Nucleus accumbens (tissue), 56 donors: ENCODE results near the gene PCDHB11.
"Not testable (repeated sequence)": the region's sequence is repeated elsewhere in the genome, so short reads cannot be mapped to it uniquely, and the experiment has no call there.

Experiments
- DNase-seq, 56 donors: peaks; one replicate each; lab custom pipeline; 2025; lab: John Stamatoyannopoulos, UW

PCDHB11 gene

DNA sequence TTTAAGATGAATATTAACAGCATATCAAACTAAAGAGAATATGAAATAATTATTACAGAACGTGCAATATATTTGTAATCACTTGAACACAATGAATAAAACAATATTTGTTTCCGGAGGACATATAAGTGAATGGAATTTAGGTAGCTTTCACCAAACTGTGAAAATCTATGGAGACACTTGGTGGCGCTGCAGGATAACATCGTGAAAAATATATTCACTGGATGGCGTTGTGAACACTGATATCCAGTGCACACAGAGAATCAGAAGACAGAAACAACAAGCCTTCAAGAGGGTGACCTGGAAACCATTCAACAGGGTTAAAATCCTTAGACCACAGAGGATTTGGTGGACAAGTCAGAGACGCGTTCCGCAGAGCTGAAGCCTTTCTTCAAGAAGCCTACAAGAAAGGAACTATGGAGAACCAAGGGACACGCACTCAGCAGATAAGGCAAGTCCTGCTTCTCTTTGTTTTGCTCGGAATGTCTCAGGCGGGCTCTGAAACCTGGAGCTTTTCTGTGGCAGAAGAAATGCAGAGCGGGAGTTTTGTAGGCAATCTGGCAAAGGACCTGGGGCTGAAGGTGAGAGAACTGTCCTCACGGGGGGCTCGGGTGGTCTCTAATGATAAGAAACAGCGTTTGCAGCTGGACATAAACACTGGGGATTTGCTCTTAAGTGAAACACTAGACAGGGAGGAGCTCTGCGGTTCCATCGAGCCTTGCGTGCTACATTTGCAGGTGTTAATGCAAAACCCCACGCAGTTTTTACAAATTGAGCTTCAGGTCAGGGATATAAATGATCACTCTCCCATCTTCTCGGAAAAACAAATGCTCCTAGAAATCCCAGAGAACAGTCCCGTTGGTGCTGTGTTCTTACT lies at the start of gene PCDHB11:
PCDHB11 (plus strand) TSS at position 269 of the 877 bp plus-strand sequence; CDS start at position 417, 148 bp downstream.
- no peak for DNase-seq

DNA sequence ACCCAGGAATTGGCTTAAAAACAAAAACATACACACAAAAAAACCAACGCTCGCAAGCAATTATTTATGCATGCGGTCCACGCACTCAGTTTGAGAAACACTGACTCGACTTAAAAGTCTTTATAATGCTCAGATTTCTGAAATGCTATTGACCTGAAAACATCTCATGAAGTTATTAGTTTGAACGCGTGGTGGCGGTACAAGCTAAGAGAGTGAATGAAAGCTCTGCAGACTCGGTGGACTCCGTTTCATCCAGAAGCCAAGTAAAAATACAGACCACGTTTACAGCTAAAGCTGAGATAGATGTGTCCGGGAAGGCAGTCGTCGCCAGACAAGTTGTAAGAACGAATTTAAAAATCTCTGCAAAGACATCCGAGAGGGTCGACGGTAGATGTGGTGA lies 49.6 kb upstream of the PCDHB11 start, which contains the start of gene PCDHB6:
PCDHB6 (plus strand) TSS at position 246 of the 400 bp plus-strand sequence. CDS start 201 bp downstream, outside the sequence.
- peak in 2 of 56 donors; percentile 3 to 8 for DNase-seq

DNA sequence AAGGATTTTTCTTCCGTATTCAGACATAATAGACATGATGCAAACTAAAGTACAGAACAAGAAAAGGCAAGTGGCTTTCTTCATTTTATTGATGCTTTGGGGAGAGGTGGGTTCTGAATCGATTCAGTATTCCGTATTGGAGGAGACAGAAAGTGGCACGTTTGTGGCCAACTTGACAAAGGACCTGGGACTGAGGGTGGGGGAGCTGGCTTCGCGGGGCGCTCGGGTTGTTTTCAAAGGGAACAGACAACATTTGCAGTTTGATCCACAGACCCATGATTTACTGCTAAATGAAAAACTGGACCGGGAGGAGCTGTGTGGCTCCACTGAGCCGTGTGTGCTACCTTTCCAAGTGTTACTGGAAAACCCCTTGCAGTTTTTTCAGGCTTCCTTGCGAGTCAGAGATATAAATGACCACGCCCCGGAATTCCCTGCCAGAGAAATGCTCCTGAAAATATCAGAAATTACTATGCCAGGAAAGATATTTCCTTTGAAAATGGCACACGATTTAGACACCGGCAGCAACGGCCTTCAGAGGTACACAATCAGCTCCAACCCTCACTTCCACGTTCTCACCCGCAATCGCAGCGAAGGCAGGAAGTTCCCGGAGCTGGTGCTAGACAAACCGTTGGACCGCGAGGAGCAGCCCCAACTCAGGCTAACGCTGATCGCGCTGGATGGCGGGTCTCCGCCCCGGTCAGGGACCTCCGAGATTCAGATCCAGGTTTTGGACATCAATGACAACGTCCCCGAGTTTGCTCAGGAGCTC lies 49.0 kb upstream of the PCDHB11 start:
- DNase-seq, result no peak

DNA sequence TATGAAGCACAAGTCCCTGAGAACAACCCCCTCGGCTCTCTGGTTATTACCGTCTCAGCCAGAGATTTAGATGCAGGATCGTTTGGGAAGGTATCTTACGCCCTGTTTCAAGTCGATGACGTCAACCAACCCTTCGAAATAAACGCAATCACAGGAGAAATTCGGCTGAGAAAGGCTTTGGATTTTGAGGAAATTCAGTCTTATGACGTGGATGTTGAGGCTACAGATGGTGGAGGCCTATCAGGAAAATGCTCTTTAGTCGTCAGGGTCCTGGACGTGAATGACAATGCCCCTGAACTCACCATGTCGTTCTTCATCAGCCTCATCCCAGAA lies 48.5 kb upstream of the PCDHB11 start:
- DNase-seq, result no peak

DNA sequence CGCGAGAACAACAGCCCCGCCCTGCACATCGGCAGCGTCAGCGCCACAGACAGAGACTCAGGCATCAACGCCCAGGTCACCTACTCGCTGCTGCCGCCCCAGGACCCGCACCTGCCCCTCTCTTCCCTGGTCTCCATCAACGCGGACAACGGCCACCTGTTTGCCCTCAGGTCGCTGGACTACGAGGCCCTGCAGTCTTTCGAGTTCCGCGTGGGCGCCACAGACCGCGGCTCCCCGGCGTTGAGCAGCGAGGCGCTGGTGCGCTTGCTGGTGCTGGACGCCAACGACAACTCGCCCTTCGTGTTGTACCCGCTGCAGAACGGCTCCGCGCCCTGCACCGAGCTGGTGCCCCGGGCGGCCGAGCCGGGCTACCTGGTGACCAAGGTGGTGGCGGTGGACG lies 47.8 kb upstream of the PCDHB11 start:
- not testable (repeated sequence) for DNase-seq

DNA sequence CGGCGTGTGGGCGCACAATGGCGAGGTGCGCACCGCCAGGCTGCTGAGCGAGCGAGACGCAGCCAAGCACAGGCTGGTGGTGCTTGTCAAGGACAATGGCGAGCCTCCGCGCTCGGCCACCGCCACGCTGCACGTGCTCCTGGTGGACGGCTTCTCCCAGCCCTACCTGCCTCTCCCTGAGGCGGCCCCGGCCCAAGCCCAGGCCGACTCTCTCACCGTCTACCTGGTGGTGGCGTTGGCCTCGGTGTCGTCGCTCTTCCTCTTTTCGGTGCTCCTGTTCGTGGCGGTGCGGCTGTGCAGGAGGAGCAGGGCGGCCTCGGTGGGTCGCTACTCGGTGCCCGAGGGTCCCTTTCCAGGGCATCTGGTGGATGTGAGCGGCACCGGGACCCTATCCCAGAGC lies 47.3 kb upstream of the PCDHB11 start:
- DNase-seq, result not testable (repeated sequence)

DNA sequence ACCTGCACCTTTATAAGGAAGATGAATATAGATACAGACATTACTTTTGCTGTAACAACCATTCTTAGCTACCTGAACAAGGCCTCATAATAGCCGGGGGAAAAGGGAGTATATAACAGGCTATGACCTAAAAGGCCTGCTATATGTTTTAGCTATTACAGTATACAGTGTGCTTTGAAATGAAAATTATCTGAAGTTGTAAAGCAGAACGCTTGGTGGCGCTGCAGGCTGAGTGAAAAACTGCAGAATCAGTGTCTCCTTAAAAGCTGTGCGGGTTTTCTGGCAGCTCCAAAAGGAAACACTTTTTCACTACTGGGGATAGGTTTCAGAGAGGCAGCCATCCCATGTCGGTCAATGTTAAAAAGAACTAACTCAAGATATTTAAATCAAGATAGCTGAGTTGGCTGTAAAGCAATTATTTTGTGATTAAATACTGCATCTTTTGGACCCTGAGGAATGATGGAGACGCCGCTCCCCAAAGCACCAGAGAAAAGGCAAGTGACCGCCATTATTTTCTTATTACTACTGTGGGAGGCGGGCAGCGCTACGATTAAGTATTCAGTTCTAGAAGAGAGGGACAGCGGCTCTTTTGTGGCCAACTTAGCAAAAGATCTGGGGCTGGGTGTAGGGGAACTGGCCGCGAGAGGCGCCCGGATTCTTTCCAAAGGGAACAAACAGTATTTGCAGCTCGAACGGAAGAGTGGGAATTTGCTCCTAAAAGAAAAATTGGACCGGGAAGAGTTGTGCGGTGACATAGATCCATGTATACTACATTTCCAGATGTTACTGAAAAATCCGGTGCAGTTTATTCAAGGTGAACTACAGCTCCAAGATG lies 43.7 kb upstream of the PCDHB11 start:
- no peak for DNase-seq

DNA sequence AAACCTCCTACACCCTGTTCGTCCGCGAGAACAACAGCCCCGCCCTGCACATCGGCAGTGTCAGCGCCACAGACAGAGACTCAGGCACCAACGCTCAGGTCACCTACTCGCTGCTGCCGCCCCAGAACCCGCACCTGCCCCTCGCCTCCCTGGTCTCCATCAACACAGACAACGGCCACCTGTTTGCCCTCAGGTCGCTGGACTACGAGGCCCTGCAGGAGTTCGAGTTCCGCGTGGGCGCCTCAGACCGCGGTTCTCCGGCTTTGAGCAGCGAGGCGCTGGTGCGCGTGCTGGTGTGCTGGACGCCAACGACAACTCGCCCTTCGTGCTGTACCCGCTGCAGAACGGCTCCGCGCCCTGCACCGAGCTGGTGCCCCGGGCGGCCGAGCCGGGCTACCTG lies 42.1 kb upstream of the PCDHB11 start:
- DNase-seq, result not testable (repeated sequence)

DNA sequence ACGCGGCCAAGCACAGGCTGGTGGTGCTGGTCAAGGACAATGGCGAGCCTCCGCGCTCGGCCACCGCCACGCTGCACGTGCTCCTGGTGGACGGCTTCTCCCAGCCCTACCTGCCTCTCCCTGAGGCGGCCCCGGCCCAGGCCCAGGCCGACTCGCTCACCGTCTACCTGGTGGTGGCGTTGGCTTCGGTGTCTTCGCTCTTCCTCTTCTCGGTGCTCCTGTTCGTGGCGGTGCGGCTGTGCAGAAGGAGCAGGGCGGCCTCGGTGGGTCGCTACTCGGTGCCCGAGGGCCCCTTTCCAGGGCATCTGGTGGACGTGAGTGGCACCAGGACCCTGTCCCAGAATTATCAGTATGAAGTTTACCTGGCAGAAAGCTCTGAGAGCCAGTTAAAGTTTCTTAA lies 41.5 kb upstream of the PCDHB11 start:
- not testable (repeated sequence) for DNase-seq

DNA sequence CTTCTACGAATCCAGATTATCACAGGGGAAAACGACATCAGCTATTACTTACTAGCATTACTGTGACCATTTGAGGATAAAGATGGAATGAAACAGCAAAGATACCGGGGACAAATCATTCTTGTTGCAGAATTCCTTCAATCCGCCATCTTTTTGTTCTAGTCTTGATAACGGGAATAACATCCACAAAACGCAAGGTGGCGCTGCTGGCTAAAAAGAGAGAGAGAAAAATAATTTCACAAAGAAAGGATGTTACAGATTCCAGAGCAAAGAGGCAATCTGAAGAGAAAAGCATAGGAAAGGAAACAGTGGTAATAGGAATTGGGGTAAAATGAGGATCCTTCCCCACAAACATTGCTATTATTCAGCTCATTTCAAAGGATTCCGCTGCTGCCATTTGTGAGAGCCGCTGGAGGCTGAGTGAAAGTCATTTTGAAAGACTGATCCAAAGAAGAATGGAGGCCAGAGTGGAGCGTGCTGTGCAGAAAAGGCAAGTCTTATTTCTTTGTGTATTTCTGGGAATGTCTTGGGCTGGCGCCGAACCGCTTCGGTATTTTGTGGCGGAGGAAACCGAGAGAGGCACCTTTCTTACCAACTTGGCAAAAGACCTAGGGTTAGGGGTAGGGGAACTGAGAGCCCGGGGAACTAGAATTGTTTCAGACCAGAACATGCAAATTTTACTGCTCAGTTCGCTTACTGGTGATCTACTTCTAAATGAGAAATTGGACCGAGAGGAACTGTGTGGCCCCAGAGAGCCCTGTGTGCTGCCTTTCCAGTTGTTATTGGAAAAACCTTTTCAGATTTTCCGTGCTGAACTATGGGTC lies 26.8 kb upstream of the PCDHB11 start, which contains the start of gene PCDHB7:
PCDHB7 (plus strand) TSS at position 264 of the 824 bp plus-strand sequence; CDS start at position 456, 192 bp downstream.
- DNase-seq, result peak in 9 of 56 donors; percentile 4 to 33 (median 17)

DNA sequence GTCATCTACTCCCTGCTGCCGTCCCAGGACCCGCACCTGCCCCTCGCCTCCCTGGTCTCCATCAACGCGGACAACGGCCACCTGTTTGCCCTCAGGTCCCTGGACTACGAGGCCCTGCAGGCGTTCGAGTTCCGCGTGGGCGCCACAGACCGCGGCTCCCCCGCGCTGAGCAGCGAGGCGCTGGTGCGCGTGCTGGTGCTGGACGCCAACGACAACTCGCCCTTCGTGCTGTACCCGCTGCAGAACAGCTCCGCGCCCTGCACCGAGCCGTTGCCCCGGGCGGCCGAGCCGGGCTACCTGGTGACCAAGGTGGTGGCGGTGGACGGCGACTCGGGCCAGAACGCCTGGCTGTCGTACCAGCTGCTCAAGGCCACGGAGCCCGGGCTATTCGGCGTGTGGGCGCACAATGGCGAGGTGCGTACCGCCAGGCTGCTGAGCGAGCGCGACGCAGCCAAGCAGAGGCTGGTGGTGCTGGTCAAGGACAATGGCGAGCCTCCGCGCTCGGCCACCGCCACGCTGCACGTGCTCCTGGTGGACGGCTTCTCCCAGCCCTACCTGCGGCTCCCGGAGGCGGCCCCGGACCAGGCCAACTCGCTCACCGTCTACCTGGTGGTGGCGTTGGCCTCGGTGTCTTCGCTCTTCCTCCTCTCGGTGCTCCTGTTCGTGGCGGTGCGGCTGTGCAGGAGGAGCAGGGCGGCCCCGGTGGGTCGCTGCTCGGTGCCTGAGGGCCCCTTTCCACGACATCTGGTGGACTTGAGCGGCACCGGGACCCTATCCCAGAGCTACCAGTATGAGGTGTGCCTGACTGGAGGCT lies 24.9 kb upstream of the PCDHB11 start:
- DNase-seq, result not testable (repeated sequence)

DNA sequence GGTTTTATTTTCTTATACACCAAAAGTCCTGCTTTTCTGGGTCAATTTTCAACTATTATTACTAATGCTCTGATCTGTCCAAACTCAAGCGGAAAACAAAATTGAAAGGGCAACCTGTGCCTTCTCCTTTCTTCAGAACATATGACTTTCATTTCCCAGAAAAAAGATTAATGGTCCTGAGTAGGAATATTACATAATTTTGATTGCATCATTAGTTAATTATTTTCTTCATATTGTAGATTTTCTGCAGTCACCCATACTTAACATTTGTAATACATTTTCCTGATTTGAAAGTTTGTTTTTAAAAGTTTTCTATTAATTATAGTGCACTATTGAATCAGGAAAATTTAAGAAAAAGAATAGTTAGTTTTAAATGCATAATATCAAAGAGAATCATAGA lies 23.5 kb upstream of the PCDHB11 start:
- DNase-seq, result no peak

DNA sequence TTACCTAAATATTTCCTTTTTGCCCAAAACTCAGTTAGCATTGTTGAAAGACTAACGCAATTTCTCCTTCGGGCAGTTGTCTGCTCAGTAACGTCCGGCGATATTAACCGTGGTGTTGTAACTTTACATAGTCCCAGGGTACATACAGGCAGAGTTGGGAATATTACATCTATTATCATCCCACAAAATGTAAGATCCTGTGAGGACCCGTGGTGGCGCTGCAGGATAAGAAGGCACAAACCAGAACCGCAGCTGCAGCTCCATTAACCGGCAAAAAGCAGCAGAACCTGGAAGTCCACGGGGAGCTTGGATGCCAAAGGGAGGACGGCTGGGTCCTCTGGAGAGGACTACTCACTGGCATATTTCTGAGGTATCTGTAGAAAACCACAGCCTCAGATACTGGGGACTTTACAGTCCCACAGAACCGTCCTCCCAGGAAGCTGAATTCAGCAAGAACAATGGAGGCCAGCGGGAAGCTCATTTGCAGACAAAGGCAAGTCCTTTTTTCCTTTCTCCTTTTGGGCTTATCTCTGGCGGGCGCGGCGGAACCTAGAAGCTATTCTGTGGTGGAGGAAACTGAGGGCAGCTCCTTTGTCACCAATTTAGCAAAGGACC lies 21.7 kb upstream of the PCDHB11 start, which contains the start of gene PCDHB8:
PCDHB8 (plus strand) TSS at position 214 of the 615 bp plus-strand sequence; CDS start at position 459, 245 bp downstream.
- not testable (repeated sequence) for DNase-seq

DNA sequence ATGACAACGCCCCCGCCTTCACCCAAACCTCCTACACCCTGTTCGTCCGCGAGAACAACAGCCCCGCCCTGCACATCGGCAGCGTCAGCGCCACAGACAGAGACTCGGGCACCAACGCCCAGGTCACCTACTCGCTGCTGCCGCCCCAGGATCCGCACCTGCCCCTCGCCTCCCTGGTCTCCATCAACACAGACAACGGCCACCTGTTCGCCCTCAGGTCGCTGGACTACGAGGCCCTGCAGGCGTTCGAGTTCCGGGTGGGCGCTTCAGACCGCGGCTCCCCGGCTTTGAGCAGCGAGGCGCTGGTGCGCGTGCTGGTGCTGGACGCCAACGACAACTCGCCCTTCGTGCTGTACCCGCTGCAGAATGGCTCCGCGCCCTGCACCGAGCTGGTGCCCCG lies 20.1 kb upstream of the PCDHB11 start:
- not testable (repeated sequence) for DNase-seq

DNA sequence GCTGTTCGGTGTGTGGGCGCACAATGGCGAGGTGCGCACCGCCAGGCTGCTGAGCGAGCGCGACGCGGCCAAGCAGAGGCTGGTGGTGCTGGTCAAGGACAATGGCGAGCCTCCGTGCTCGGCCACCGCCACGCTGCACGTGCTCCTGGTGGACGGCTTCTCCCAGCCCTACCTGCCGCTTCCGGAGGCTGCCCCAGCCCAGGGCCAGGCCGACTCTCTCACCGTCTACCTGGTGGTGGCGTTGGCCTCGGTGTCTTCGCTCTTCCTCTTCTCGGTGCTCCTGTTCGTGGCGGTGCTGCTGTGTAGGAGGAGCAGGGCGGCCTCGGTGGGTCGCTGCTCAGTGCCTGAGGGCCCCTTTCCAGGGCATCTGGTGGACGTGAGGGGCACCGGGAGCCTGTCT lies 19.6 kb upstream of the PCDHB11 start:
- DNase-seq, result not testable (repeated sequence)

DNA sequence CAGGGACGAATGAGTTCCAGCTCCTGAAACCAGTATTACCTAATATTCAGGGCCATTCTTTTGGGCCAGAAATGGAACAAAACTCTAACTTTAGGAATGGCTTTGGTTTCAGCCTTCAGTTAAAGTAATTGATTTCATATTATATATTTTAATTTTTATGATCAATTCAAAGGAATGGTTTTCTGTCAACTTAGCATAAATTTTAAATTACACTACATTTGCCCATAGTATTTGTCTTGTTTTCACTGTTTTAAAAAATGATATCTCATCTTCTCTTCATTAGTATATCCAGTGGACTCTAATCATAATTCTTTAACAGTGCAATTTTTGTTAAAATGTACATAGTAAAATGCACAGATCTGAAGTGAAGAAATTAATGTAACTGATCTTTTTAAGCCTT lies 19.1 kb upstream of the PCDHB11 start:
- no peak for DNase-seq

DNA sequence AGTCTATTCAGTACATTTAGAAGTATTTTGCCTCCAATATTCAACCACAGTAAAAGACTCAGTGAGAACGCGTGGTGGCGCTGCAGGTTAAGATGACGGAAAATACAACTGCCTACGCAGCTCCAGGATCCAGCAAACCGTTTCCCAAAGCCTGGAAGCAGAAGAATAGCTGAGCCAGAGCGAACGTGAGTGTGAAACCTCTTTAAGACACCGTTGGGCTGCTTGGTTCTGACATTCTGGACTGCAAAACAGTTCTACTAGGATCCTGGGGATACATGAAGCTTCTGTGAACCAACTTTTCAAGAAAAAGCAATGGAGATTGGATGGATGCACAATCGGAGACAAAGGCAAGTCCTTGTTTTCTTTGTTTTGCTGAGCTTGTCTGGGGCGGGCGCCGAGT lies 17.2 kb upstream of the PCDHB11 start, which contains the start of gene PCDHB16:
PCDHB16 (plus strand) TSS at position 140 of the 400 bp plus-strand sequence; CDS start at position 313, 173 bp downstream.
- DNase-seq, result peak in 20 of 56 donors; percentile 6 to 64 (median 32)
